Activated B cell treated with CpG ODN at 0.5 μM for 24 hours (primary cell): ENCODE measurements around the gene CREBRF. TPM values are rescaled to one million over a fixed set of nuclear protein-coding genes. Genes with fewer than 3 reads are reported as not detected.

Experiments used
- ATAC-seq: fragments of 200-7000 bp; cut with Tn5 transposase; one replicate; pipeline ENCODE4 v1.10.0; 2021; ENCODE audit warnings: low read depth, mild to moderate bottlenecking, moderate library complexity
- CTCF ChIA-PET: fragments of 350-600 bp; sonication (Branson Sonifier 250); formaldehyde crosslinking; loops from one replicate; lab custom pipeline; 2021; ENCODE audit warnings: antibody characterized with exemption; lab: Charles Lee
- POLR2A ChIA-PET: fragments of 350-600 bp; sonication (Branson Sonifier 250); formaldehyde crosslinking; loops from one replicate; lab custom pipeline; 2021; ENCODE audit warnings: antibody characterized with exemption; lab: Charles Lee
- DNase-seq: peaks from one replicate; pipeline ENCODE4 v3.0.0; 2022
- H3K27ac Mint-ChIP-seq: one replicate; pipeline ENCODE4 v1.8.0; 2020; ENCODE audit warnings: mixed read lengths
- H3K27me3 Mint-ChIP-seq: one replicate; pipeline ENCODE4 v1.8.0; 2021; ENCODE audit warnings: mixed read lengths
- H3K36me3 Mint-ChIP-seq: one replicate; pipeline ENCODE4 v1.8.0; 2021; ENCODE audit warnings: low read depth, mixed read lengths
- H3K4me1 Mint-ChIP-seq: one replicate; pipeline ENCODE4 v1.8.0; 2021; ENCODE audit warnings: mixed read lengths
- H3K4me3 Mint-ChIP-seq: one replicate; pipeline ENCODE4 v1.8.0; 2020; ENCODE audit warnings: mild to moderate bottlenecking, mixed read lengths
- H3K9me3 Mint-ChIP-seq: one replicate; pipeline ENCODE4 v1.8.0; 2020; ENCODE audit warnings: mixed read lengths
- CTCF ChIP-seq: fragments of 200-600 bp; IDR thresholded peaks from one replicate; pipeline ENCODE4 v1.8.0; 2022; ENCODE audit warnings: antibody characterized with exemption, mild to moderate bottlenecking
- intact Hi-C: fragments of 100-400 bp; cut with micrococcal nuclease; formaldehyde crosslinking; loops from one replicate; pipeline ENCODE4 v1.15.1; 2024
- total RNA-seq: library from RNA; stranded (reverse); gene quantifications from 2 replicates; pipeline ENCODE4 v1.2.3, GENCODE V29; 2022

The CREBRF gene
- total RNA-seq, 1 donor from 2014 or later = 37.4 TPM

GRCh38 chr5:173180331-173180730 is 124.2 kb downstream of the CREBRF start:
- Mint-ChIP-seq H3K27ac (no peak overlapping the region), H3K27me3 (no peaks in the 10 kb centered on the region), H3K9me3 (peaks cover 2% of the 10 kb centered on the region), H3K36me3 (no peaks in the 10 kb centered on the region), H3K4me1 (no peaks in the 10 kb centered on the region), H3K4me3 (no peak overlapping the region)
- no peak for TF ChIP-seq CTCF
- ChIA-PET CTCF (no interaction called here), POLR2A (no interaction called here)
- ATAC-seq (no peak), DNase-seq (no peak)
- intact Hi-C loops = no loop called here

- Mint-ChIP-seq H3K4me3 (no peak overlapping the region), H3K27me3 (peaks cover 8% of the 10 kb centered on the region), H3K9me3 (no peaks in the 10 kb centered on the region), H3K4me1 (no peaks in the 10 kb centered on the region), H3K27ac (no peak overlapping the region), H3K36me3 (no peaks in the 10 kb centered on the region)
- no peak for TF ChIP-seq CTCF
- ChIA-PET POLR2A (no interaction called here), CTCF (no interaction called here)
- intact Hi-C loops = no loop called here
- ATAC-seq (peak; percentile 40), DNase-seq (no peak)
These were observed 131.0 kb downstream of the CREBRF start for GRCh38 chr5:173187054-173187743.

DNA sequence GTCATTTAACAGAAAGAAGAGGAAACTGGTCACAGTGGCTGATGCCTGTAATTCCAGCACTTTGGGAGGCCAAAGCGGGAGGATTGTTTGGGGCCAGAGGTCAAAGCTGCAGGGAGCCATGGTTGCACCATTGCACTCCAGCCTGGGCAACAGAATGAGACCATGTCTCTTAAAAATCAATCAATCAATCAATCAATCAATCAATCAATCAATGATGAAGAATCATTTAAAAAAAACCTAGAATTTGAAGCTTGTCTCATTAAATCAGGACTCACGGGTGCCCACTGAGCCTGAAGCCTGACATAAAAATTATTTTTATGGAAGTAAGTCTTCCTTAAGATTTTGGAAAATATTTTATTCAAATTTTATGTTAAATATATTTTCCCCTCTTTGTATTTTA is 132.1 kb downstream of the CREBRF start:
- H3K4me3 Mint-ChIP-seq = no peak overlapping the region
- H3K36me3 Mint-ChIP-seq = no peaks in the 10 kb centered on the region
- peaks cover 8% of the 10 kb centered on the region for H3K27me3 Mint-ChIP-seq
- ATAC-seq (no peak), DNase-seq (no peak)
- ChIA-PET CTCF (no interaction called here), POLR2A (no interaction called here)
- H3K9me3 Mint-ChIP-seq = no peaks in the 10 kb centered on the region
- intact Hi-C loops = no loop called here
- H3K27ac Mint-ChIP-seq = no peak overlapping the region
- no peaks in the 10 kb centered on the region for H3K4me1 Mint-ChIP-seq
- TF ChIP-seq CTCF = no peak

Other genes with a start within 250 kb of the CREBRF start
- 69.6 and 72.5 TPM in 2 replicates for gene ERGIC1, start 222.1 kb upstream of the CREBRF start, total RNA-seq
- gene RPL26L1, start 96.9 kb upstream of the CREBRF start, total RNA-seq = 28.3 and 30.1 TPM in 2 replicates
- 191 and 212 TPM in 2 replicates for gene ATP6V0E1, start 72.6 kb upstream of the CREBRF start, total RNA-seq
- 17.9 and 20.2 TPM in 2 replicates for gene BNIP1, start 88.2 kb downstream of the CREBRF start, total RNA-seq
- gene NKX2-5, start 178.9 kb downstream of the CREBRF start, total RNA-seq = not detected in 2 replicates